ENCODE data around the gene ABCC12. TPM values are rescaled to one million over a fixed set of nuclear protein-coding genes. Genes with fewer than 3 reads are reported as not detected.

Gene ABCC12
- total and polyA plus RNA-seq, 2 of the 8 experiments (the other 6 are each of a cell fraction or from before 2014, with no cell fraction given) = 0.05 TPM; not detected in 1

- TF ChIP-seq, protein P1, sequence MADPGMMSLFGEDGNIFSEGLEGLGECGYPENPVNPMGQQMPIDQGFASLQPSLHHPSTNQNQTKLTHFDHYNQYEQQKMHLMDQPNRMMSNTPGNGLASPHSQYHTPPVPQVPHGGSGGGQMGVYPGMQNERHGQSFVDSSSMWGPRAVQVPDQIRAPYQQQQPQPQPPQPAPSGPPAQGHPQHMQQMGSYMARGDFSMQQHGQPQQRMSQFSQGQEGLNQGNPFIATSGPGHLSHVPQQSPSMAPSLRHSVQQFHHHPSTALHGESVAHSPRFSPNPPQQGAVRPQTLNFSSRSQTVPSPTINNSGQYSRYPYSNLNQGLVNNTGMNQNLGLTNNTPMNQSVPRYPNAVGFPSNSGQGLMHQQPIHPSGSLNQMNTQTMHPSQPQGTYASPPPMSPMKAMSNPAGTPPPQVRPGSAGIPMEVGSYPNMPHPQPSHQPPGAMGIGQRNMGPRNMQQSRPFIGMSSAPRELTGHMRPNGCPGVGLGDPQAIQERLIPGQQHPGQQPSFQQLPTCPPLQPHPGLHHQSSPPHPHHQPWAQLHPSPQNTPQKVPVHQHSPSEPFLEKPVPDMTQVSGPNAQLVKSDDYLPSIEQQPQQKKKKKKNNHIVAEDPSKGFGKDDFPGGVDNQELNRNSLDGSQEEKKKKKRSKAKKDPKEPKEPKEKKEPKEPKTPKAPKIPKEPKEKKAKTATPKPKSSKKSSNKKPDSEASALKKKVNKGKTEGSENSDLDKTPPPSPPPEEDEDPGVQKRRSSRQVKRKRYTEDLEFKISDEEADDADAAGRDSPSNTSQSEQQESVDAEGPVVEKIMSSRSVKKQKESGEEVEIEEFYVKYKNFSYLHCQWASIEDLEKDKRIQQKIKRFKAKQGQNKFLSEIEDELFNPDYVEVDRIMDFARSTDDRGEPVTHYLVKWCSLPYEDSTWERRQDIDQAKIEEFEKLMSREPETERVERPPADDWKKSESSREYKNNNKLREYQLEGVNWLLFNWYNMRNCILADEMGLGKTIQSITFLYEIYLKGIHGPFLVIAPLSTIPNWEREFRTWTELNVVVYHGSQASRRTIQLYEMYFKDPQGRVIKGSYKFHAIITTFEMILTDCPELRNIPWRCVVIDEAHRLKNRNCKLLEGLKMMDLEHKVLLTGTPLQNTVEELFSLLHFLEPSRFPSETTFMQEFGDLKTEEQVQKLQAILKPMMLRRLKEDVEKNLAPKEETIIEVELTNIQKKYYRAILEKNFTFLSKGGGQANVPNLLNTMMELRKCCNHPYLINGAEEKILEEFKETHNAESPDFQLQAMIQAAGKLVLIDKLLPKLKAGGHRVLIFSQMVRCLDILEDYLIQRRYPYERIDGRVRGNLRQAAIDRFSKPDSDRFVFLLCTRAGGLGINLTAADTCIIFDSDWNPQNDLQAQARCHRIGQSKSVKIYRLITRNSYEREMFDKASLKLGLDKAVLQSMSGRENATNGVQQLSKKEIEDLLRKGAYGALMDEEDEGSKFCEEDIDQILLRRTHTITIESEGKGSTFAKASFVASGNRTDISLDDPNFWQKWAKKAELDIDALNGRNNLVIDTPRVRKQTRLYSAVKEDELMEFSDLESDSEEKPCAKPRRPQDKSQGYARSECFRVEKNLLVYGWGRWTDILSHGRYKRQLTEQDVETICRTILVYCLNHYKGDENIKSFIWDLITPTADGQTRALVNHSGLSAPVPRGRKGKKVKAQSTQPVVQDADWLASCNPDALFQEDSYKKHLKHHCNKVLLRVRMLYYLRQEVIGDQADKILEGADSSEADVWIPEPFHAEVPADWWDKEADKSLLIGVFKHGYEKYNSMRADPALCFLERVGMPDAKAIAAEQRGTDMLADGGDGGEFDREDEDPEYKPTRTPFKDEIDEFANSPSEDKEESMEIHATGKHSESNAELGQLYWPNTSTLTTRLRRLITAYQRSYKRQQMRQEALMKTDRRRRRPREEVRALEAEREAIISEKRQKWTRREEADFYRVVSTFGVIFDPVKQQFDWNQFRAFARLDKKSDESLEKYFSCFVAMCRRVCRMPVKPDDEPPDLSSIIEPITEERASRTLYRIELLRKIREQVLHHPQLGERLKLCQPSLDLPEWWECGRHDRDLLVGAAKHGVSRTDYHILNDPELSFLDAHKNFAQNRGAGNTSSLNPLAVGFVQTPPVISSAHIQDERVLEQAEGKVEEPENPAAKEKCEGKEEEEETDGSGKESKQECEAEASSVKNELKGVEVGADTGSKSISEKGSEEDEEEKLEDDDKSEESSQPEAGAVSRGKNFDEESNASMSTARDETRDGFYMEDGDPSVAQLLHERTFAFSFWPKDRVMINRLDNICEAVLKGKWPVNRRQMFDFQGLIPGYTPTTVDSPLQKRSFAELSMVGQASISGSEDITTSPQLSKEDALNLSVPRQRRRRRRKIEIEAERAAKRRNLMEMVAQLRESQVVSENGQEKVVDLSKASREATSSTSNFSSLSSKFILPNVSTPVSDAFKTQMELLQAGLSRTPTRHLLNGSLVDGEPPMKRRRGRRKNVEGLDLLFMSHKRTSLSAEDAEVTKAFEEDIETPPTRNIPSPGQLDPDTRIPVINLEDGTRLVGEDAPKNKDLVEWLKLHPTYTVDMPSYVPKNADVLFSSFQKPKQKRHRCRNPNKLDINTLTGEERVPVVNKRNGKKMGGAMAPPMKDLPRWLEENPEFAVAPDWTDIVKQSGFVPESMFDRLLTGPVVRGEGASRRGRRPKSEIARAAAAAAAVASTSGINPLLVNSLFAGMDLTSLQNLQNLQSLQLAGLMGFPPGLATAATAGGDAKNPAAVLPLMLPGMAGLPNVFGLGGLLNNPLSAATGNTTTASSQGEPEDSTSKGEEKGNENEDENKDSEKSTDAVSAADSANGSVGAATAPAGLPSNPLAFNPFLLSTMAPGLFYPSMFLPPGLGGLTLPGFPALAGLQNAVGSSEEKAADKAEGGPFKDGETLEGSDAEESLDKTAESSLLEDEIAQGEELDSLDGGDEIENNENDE (IDR thresholded peaks at IDR 0.05; ENCODE audit: insufficient replicate concordance, low read length) = no peak
- no peak for TF ChIP-seq BACH1 (IDR thresholded peaks at IDR 0.05; ENCODE audit: low read length)
- TF ChIP-seq TEAD4 (IDR thresholded peaks at IDR 0.05; ENCODE audit: low read depth, low read length) = no peak
- no peak for TF ChIP-seq YY1 (IDR thresholded peaks at IDR 0.05; ENCODE audit: low read depth, low read length)
- no peak for TF ChIP-seq BRCA1 (IDR thresholded peaks at IDR 0.05; ENCODE audit: low read depth, low read length)
- no peak for TF ChIP-seq TAF7 (optimal IDR thresholded peaks at IDR 0.05; ENCODE audit: borderline replicate concordance, low read depth, low read length)
- no peak for TF ChIP-seq GTF2F1 (IDR thresholded peaks at IDR 0.05; ENCODE audit: borderline replicate concordance, low read depth, low read length)
- TF ChIP-seq CHD2 (IDR thresholded peaks at IDR 0.05; ENCODE audit: low read length) = no peak
- TF ChIP-seq JUN (IDR thresholded peaks at IDR 0.05; ENCODE audit: low read depth, low read length) = no peak
- no peak for TF ChIP-seq NRF1 (IDR thresholded peaks at IDR 0.05; ENCODE audit: low read depth, low read length)
- TF ChIP-seq NANOG (IDR thresholded peaks at IDR 0.05; ENCODE audit: insufficient read depth, low read depth, low read length, poor library complexity, severe bottlenecking) = no peak
- no peak for TF ChIP-seq MAFK (IDR thresholded peaks at IDR 0.05; ENCODE audit: low read depth, low read length)
- no peak for TF ChIP-seq SIN3A (conservative IDR thresholded peaks at IDR 0.05 in 1 of 2, IDR thresholded peaks at IDR 0.05 in 1 of 2; ENCODE audit: low read depth in 1 of 2, low read length in 2 of 2)
These were observed 46.3 kb downstream of the ABCC12 start (continued) for GRCh38 chr16:48109475-48109874.

All from H1 (cell line).